Loucy (cell line): Measurements from ENCODE around the gene HNRNPH3.

Experiments used
- EZH2phosphoT487 ChIP-seq: fragments of 200-600 bp; IDR thresholded peaks from 2 replicates; pipeline ENCODE4 v1.6.1; 2018; ENCODE audit warnings: antibody characterized with exemption, mild to moderate bottlenecking, moderate library complexity, borderline replicate concordance
- TF ChIP-seq, protein P1 (sequence below): fragments of 200-600 bp; sonication (generic); conservative IDR thresholded peaks from 2 replicates; pipeline ENCODE4 v1.5.1; 2014; ENCODE audit warnings: mild to moderate bottlenecking, antibody characterized with exemption, low read length

DNA sequence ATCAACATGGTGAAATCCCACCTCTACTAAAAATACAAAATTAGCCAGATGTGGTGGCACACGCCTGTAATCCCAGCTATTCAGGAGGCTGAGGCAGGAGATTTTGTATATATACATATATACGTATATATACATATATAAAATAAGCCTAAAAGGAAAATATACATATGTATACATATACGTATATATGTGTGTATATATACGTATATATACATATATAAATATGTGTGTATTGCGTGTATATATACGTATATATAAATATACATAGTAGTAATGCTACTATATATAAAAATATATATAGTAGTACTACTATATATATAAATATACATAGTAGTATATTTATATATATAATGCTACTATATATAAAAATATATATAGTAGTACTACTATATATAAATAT is 27.3 kb downstream of the HNRNPH3 start:
- TF ChIP-seq, protein P1, sequence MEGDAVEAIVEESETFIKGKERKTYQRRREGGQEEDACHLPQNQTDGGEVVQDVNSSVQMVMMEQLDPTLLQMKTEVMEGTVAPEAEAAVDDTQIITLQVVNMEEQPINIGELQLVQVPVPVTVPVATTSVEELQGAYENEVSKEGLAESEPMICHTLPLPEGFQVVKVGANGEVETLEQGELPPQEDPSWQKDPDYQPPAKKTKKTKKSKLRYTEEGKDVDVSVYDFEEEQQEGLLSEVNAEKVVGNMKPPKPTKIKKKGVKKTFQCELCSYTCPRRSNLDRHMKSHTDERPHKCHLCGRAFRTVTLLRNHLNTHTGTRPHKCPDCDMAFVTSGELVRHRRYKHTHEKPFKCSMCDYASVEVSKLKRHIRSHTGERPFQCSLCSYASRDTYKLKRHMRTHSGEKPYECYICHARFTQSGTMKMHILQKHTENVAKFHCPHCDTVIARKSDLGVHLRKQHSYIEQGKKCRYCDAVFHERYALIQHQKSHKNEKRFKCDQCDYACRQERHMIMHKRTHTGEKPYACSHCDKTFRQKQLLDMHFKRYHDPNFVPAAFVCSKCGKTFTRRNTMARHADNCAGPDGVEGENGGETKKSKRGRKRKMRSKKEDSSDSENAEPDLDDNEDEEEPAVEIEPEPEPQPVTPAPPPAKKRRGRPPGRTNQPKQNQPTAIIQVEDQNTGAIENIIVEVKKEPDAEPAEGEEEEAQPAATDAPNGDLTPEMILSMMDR: no peak
- TF ChIP-seq EZH2phosphoT487: no peak
